Right lobe of liver (tissue), 6 donors: ENCODE measurements around the gene BEST1. TPM values are rescaled to one million over a fixed set of nuclear protein-coding genes. Genes with fewer than 3 reads are reported as not detected.

Experiments
- ATAC-seq, 4 donors: fragments of 200-7000 bp; cut with Tn5 transposase; one replicate each; pipeline ENCODE4 v1.9.1; 2020; ENCODE audit warnings: mild to moderate bottlenecking in 4 of 4, moderate library complexity in 4 of 4
- DNase-seq, 3 donors: peaks; one replicate each; pipeline ENCODE4 v3.0.0-alpha.2; 2020
- H3K27ac ChIP-seq, 3 donors: fragments of 200-600 bp; one replicate each; pipeline ENCODE4 v1.8.0; 2022
- H3K27me3 ChIP-seq, 2 donors: fragments of 200-600 bp; one replicate each; pipeline ENCODE4 v1.8.0; 2022
- H3K36me3 ChIP-seq, 4 donors: fragments of 200-600 bp; sonication (generic) in 1 of 4; one replicate each; pipeline versions ENCODE4 v1.5.1 to v1.8.0; 2017 to 2022; ENCODE audit warnings: control low read depth in 1 of 4
- H3K4me1 ChIP-seq, 4 donors: fragments of 200-600 bp; sonication (generic) in 1 of 4; one replicate each; pipeline versions ENCODE4 v1.5.1 to v1.8.0; 2017 to 2022; ENCODE audit warnings: control low read depth in 1 of 4
- H3K4me3 ChIP-seq, 3 donors: fragments of 200-600 bp; one replicate each; pipeline ENCODE4 v1.8.0; 2022
- H3K9me3 ChIP-seq, 4 donors: fragments of 200-600 bp; sonication (generic) in 1 of 4; one replicate each; pipeline versions ENCODE4 v1.5.1 to v1.8.0; 2017 to 2022; ENCODE audit warnings: control low read depth in 1 of 4
- POLR2A ChIP-seq: fragments of 450-650 bp; IDR thresholded peaks from one replicate; pipeline ENCODE4 v1.6.1; 2017; ENCODE audit warnings: antibody characterized with exemption, mild to moderate bottlenecking
- WGBS: methylation state at CpG from one replicate; pipeline ENCODE4 v1.1.6; 2018; ENCODE audit warnings: low coverage, low lambda C conversion rate; ENCODE audit not compliant: insufficient coverage; ENCODE audit errors: missing lambda C conversion rate; 5-methylcytosine and 5-hydroxymethylcytosine counted together
- intact Hi-C, 2 donors: fragments of 100-400 bp; cut with DNase I; formaldehyde crosslinking; loops; one replicate each; pipeline versions ENCODE4 v1.11.2 to v1.14.1; 2022
- total RNA-seq, 6 experiments: library from RNA; depleted of rRNA in 2 of 6; stranded (reverse); fragments of >200 nt in 2 of 6; fragmentation: NEBNext Ultra II Directional in 3 of 6; extraction: Animal tissue kit (Norgen Biotek cat#: 25700) in 3 of 6; gene quantifications; one replicate each; pipeline versions ENCODE4 v1.1.0 to v1.2.4, GENCODE V29; 2016 to 2023
- TF ChIP-seq, protein P1 (sequence below), 4 donors: fragments of 200-600 bp in 3 of 4; fragments of 450-650 bp in 1 of 4; IDR thresholded peaks; one replicate each; pipeline versions ENCODE4 v1.5.1 to v1.8.0; 2016 to 2022; ENCODE audit warnings: antibody characterized with exemption in 4 of 4, mild to moderate bottlenecking in 2 of 4
- donor health status: DM: no; HTN: yes; CAD: no.
- donor health status: DM: no; HTN: no; CAD: no.
- donor health status: DM: no; HTN: no; CAD: no.
- donor health status: DM: no; HTN: yes; CAD: no.
- donor health status: DM: no; HTN: yes; CAD: no.

BEST1 gene
- total RNA-seq, 6 experiments from 2014 or later = 0.55 to 2.3 (median 0.91) TPM

GRCh38 chr11:61960532-61960931, 10.4 kb downstream of the BEST1 start:
- Histone ChIP-seq H3K27ac (no peak overlapping the region), H3K4me3 (no peak overlapping the region), H3K9me3 (no peaks in the 10 kb centered on the region), H3K4me1 (peaks cover 0 to 38% (median 10%) of the 10 kb centered on the region in 4 donors), H3K27me3 (no peaks in the 10 kb centered on the region), H3K36me3 (peaks cover 0 to 21% (median 12%) of the 10 kb centered on the region in 4 donors)
- ATAC-seq (no peak), DNase-seq (peak in 1 of 3 donors; percentile 7)
- WGBS = 90% methylated on average over 3 of the region's 3 CpGs
- TF ChIP-seq, protein P1, sequence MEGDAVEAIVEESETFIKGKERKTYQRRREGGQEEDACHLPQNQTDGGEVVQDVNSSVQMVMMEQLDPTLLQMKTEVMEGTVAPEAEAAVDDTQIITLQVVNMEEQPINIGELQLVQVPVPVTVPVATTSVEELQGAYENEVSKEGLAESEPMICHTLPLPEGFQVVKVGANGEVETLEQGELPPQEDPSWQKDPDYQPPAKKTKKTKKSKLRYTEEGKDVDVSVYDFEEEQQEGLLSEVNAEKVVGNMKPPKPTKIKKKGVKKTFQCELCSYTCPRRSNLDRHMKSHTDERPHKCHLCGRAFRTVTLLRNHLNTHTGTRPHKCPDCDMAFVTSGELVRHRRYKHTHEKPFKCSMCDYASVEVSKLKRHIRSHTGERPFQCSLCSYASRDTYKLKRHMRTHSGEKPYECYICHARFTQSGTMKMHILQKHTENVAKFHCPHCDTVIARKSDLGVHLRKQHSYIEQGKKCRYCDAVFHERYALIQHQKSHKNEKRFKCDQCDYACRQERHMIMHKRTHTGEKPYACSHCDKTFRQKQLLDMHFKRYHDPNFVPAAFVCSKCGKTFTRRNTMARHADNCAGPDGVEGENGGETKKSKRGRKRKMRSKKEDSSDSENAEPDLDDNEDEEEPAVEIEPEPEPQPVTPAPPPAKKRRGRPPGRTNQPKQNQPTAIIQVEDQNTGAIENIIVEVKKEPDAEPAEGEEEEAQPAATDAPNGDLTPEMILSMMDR (IDR thresholded peaks at IDR 0.05) = no peak
- TF ChIP-seq POLR2A = no peak
- intact Hi-C loops = no loop called here

GRCh38 chr11:61961570-61962212, 11.5 kb downstream of the BEST1 start:
- Histone ChIP-seq H3K4me1 (peaks cover 0 to 40% (median 11%) of the 10 kb centered on the region in 4 donors), H3K27me3 (no peaks in the 10 kb centered on the region), H3K4me3 (no peak overlapping the region), H3K36me3 (peaks cover 0 to 28% (median 14%) of the 10 kb centered on the region in 4 donors), H3K27ac (peak overlapping the region in 1 of 3 donors; percentile 1), H3K9me3 (no peaks in the 10 kb centered on the region)
- intact Hi-C loops = no loop called here
- peak; percentile 18 to 58 (median 52) for ATAC-seq
- 65% methylated on average over 7 of the region's 8 CpGs for WGBS
- peak in 1 of 3 donors; percentile 76 for DNase-seq
- TF ChIP-seq POLR2A = no peak
- TF ChIP-seq, protein P1 (IDR thresholded peaks at IDR 0.05) = no peak

GRCh38 chr11:61962213-61963015, 12.3 kb downstream of the BEST1 start:
- Histone ChIP-seq H3K27ac (peak overlapping the region; percentile 5 to 93 (median 93)), H3K27me3 (no peaks in the 10 kb centered on the region), H3K4me3 (no peak overlapping the region), H3K36me3 (peaks cover 0 to 28% (median 14%) of the 10 kb centered on the region in 4 donors), H3K9me3 (no peaks in the 10 kb centered on the region), H3K4me1 (peaks cover 0 to 40% (median 11%) of the 10 kb centered on the region in 4 donors)
- ATAC-seq (no peak), DNase-seq (peak in 2 of 3 donors; percentile 11 to 43)
- intact Hi-C loops = no loop called here
- WGBS = 63% methylated on average over 3 of the region's 12 CpGs
- no peak for TF ChIP-seq POLR2A
- TF ChIP-seq, protein P1 (IDR thresholded peaks at IDR 0.05) = no peak

DNA sequence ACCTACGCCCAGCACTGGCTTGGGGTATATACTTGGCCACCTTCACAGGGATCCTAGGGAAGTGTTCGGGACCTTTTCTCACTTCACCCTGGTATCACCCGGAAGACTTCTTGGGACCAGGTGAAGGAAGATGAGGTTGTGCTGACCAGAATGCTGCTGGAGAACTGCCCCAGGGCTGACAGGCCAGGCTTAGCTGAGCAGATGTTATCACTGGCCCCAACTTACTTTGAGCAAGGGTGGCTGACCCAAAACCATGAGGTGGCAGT, 12.8 kb downstream of the BEST1 start:
- Histone ChIP-seq H3K27me3 (no peaks in the 10 kb centered on the region), H3K4me3 (no peak overlapping the region), H3K4me1 (peaks cover 0 to 40% (median 11%) of the 10 kb centered on the region in 4 donors), H3K9me3 (no peaks in the 10 kb centered on the region), H3K27ac (peak overlapping the region; percentile 5 to 93 (median 93)), H3K36me3 (peaks cover 0 to 28% (median 14%) of the 10 kb centered on the region in 4 donors)
- TF ChIP-seq POLR2A = no peak
- TF ChIP-seq, protein P1 (IDR thresholded peaks at IDR 0.05) = no peak
- 60% methylated on average over 1 of the region's 3 CpGs for WGBS
- ATAC-seq (no peak), DNase-seq (peak in 1 of 3 donors; percentile 34)
- intact Hi-C loops = no loop called here
